ENCODE measurements around the gene DGKQ. TPM values are rescaled to one million over a fixed set of nuclear protein-coding genes. Genes with fewer than 3 reads are reported as not detected.

DGKQ gene
- total and polyA plus RNA-seq, 4 experiments from 2014 or later: 1.9 to 29.6 (median 18.2) TPM

GRCh38 chr4:966266-967112 lies 6.9 kb downstream of the DGKQ start:
- Histone ChIP-seq H3K27me3 (ENCODE audit: insufficient read depth, low read length) (no peaks in the 10 kb centered on the region), H3K9me3 (ENCODE audit: control insufficient read depth in 1 of 2, low read length in 2 of 2) (no peaks in the 10 kb centered on the region), H3K4me1 (ENCODE audit: insufficient read depth, low read length) (peaks cover 11% of the 10 kb centered on the region), H3K36me3 (ENCODE audit: insufficient read depth, low read length) (peaks cover 7% of the 10 kb centered on the region), H3K4me3 (ENCODE audit: low read length in 2 of 2) (no peak overlapping the region), H3K27ac (ENCODE audit: low read depth, low read length) (no peak overlapping the region)
- no peak for DNase-seq
- Mint-ChIP-seq H3K27me3 (no peaks in the 10 kb centered on the region), H3K4me1 (peaks cover 0 to 13% (median 3%) of the 10 kb centered on the region in 4 donors), H3K36me3 (peaks cover 0 to 4% of the 10 kb centered on the region in 2 donors), H3K27ac (no peak overlapping the region), H3K9me3 (peaks cover 0 to 2% (median 0%) of the 10 kb centered on the region in 8 donors), H3K4me3 (no peak overlapping the region)
- POLR2A ChIA-PET (ENCODE audit: partially characterized antibody): no interaction called here
- CTCF ChIA-PET (ENCODE audit: partially characterized antibody): no interaction called here
- intact Hi-C loops (cut with micrococcal nuclease): no loop called here

DNA sequence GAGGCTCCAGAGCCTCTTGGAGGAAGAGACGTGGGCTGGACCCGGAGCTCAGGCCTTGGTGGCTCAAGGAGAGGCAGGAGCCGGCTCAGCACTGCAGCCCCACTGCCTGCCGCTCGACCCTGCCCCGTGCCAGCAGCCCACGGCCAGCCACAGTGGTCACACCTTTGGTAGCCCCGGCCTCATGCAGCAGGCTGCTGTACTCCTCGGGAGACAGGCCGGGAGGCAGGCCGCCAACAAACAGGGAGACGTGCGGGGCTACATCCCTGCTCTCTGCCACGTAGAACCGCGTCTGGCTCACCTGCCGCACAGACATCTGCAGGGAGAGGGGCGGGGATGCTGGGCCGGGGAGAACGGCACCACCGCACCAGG lies 7.6 kb downstream of the DGKQ start:
- POLR2A ChIA-PET (ENCODE audit: partially characterized antibody): no interaction called here
- Mint-ChIP-seq H3K27me3 (no peaks in the 10 kb centered on the region), H3K4me3 (no peak overlapping the region), H3K36me3 (peaks cover 0 to 4% of the 10 kb centered on the region in 2 donors), H3K4me1 (peaks cover 0 to 6% (median 2%) of the 10 kb centered on the region in 4 donors), H3K9me3 (peaks cover 0 to 2% (median 0%) of the 10 kb centered on the region in 8 donors), H3K27ac (peak overlapping the region in 1 of 7 donors; percentile 79)
- Histone ChIP-seq H3K27me3 (ENCODE audit: insufficient read depth, low read length) (no peaks in the 10 kb centered on the region), H3K9me3 (ENCODE audit: control insufficient read depth in 1 of 2, low read length in 2 of 2) (no peaks in the 10 kb centered on the region), H3K27ac (ENCODE audit: low read depth, low read length) (no peak overlapping the region), H3K36me3 (ENCODE audit: insufficient read depth, low read length) (peaks cover 6% of the 10 kb centered on the region), H3K4me3 (ENCODE audit: low read length in 2 of 2) (no peak overlapping the region), H3K4me1 (ENCODE audit: insufficient read depth, low read length) (peaks cover 4% of the 10 kb centered on the region)
- DNase-seq: no peak
- intact Hi-C loops (cut with micrococcal nuclease): no loop called here
- CTCF ChIA-PET (ENCODE audit: partially characterized antibody): no interaction called here

DNA sequence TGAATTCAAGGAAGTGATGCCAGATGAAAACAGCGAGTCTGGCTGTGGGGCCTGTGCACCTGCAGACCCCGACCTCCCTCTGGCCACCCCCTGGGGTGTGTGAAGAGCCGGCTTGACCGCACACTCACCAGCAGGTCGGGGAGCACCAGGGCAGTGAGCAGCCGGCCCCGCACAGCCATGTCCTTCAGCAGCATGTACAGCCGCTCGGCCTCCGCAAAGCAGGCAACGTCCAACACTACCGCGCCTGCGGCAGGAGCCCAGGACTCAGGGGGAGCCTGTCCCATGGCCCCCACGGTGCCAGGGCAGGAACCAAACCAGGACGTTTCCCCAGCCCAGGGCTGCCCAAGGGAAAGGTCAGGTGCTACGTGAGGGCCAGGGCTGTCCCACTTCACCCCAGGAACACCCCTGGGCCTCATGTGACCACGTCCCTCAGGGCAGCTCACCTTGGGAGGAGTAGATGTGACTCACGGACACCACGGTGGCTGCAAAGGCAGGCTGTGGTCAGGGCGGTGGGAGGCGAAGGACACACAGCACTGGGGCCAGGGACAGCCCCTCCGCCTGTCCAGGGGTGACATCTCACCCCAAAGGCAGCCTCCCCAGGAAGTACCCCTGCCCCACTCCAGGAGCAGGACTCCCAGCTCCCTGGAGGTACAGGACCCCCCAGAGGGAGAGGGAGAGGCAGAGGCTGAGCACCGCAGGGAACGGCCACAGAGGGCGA lies 8.2 kb downstream of the DGKQ start:
- no peak overlapping the region for H3K4me3 Mint-ChIP-seq
- intact Hi-C loops (cut with micrococcal nuclease): no loop called here
- H3K27ac Mint-ChIP-seq: no peak overlapping the region
- no peak for DNase-seq
- peaks cover 0 to 2% (median 0%) of the 10 kb centered on the region in 8 donors for H3K9me3 Mint-ChIP-seq
- no peaks in the 10 kb centered on the region for H3K27me3 Mint-ChIP-seq
- H3K36me3 Mint-ChIP-seq: peaks cover 0 to 4% of the 10 kb centered on the region in 2 donors
- H3K36me3 ChIP-seq (ENCODE audit: insufficient read depth, low read length): peaks cover 5% of the 10 kb centered on the region
- no peak overlapping the region for H3K4me3 ChIP-seq (ENCODE audit: low read length in 2 of 2)
- no peak overlapping the region for H3K27ac ChIP-seq (ENCODE audit: low read depth, low read length)
- CTCF ChIA-PET (ENCODE audit: partially characterized antibody): no interaction called here
- peaks cover 0 to under 1% (median 0%) of the 10 kb centered on the region in 4 donors for H3K4me1 Mint-ChIP-seq
- H3K4me1 ChIP-seq (ENCODE audit: insufficient read depth, low read length): no peaks in the 10 kb centered on the region
- H3K27me3 ChIP-seq (ENCODE audit: insufficient read depth, low read length): no peaks in the 10 kb centered on the region
- no peaks in the 10 kb centered on the region for H3K9me3 ChIP-seq (ENCODE audit: control insufficient read depth in 1 of 2, low read length in 2 of 2)
- POLR2A ChIA-PET (ENCODE audit: partially characterized antibody): no interaction called here

GRCh38 chr4:964346-965025 lies 8.9 kb downstream of the DGKQ start:
- H3K27me3 Mint-ChIP-seq: no peaks in the 10 kb centered on the region
- no peak for DNase-seq
- no peaks in the 10 kb centered on the region for H3K4me1 ChIP-seq (ENCODE audit: insufficient read depth, low read length)
- H3K36me3 ChIP-seq (ENCODE audit: insufficient read depth, low read length): peaks cover 5% of the 10 kb centered on the region
- no peak overlapping the region for H3K4me3 Mint-ChIP-seq
- H3K9me3 Mint-ChIP-seq: peaks cover 0 to 2% (median 0%) of the 10 kb centered on the region in 8 donors
- H3K27ac Mint-ChIP-seq: no peak overlapping the region
- H3K9me3 ChIP-seq (ENCODE audit: control insufficient read depth in 1 of 2, low read length in 2 of 2): no peaks in the 10 kb centered on the region
- peaks cover 0 to 4% of the 10 kb centered on the region in 2 donors for H3K36me3 Mint-ChIP-seq
- intact Hi-C loops (cut with micrococcal nuclease): no loop called here
- no peak overlapping the region for H3K4me3 ChIP-seq (ENCODE audit: low read length in 2 of 2)
- H3K4me1 Mint-ChIP-seq: no peaks in the 10 kb centered on the region
- H3K27ac ChIP-seq (ENCODE audit: low read depth, low read length): no peak overlapping the region
- ChIA-PET CTCF (ENCODE audit: partially characterized antibody) (no interaction called here), POLR2A (ENCODE audit: partially characterized antibody) (no interaction called here)
- H3K27me3 ChIP-seq (ENCODE audit: insufficient read depth, low read length): no peaks in the 10 kb centered on the region

DNA sequence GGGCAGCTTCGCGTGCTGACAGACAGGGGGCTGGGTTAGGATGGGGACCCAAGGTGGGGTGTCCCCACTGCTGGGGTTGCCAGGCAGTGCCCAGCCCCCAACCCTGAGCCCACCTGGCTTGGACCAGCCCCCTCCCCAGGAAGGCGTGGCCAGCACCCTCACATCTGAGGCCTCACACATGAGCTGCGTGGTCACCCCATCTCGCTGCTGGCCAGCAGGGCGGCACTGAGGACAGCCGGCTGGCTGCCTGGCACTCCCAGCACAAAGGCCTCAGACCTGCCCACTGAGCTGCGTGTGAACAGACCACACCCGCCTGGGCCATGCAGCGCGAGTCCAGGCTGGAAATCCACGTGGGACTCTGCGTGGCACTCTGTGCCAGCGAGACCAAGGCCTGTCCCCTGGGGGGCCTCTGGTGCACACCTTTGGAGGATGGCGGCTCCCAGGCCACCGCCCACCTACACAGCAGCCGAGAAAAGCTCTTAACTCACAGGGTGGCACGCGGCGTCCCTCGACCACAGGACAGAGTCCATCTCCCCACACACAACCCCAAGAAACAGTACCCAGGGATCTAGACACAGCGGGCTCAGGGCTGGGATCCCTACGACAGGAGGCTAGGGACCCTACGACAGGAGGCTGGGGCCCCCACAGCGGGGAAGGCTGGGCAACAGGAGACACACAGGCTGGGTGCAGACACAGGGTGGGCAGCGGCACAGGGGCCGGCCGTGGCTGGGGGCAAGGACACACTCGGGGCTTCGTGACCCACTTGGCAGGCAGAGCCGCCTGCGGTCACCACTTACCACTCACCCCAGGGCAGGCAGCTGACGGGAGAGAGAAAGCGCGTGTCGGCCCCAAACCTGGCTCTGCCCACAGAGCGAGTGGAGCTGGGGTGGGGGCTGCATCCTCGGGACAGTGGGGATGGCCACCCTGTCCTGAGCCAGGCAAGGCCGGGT lies 9.8 kb downstream of the DGKQ start:
- Mint-ChIP-seq H3K36me3 (peaks cover 0 to 9% of the 10 kb centered on the region in 2 donors), H3K4me1 (no peaks in the 10 kb centered on the region), H3K27me3 (no peaks in the 10 kb centered on the region), H3K27ac (peak overlapping the region in 1 of 7 donors; percentile 38), H3K4me3 (no peak overlapping the region), H3K9me3 (peaks cover 0 to 2% (median 0%) of the 10 kb centered on the region in 8 donors)
- no peaks in the 10 kb centered on the region for H3K27me3 ChIP-seq (ENCODE audit: insufficient read depth, low read length)
- intact Hi-C loops (cut with micrococcal nuclease): no loop called here
- H3K4me3 ChIP-seq (ENCODE audit: low read length in 2 of 2): no peak overlapping the region
- ChIA-PET CTCF (ENCODE audit: partially characterized antibody) (no interaction called here), POLR2A (ENCODE audit: partially characterized antibody) (no interaction called here)
- no peak for DNase-seq
- no peaks in the 10 kb centered on the region for H3K9me3 ChIP-seq (ENCODE audit: control insufficient read depth in 1 of 2, low read length in 2 of 2)
- no peak overlapping the region for H3K27ac ChIP-seq (ENCODE audit: low read depth, low read length)
- H3K36me3 ChIP-seq (ENCODE audit: insufficient read depth, low read length): peaks cover 5% of the 10 kb centered on the region
- H3K4me1 ChIP-seq (ENCODE audit: insufficient read depth, low read length): no peaks in the 10 kb centered on the region

GRCh38 chr4:962231-963208 lies 10.8 kb downstream of the DGKQ start:
- Histone ChIP-seq H3K36me3 (ENCODE audit: insufficient read depth, low read length) (peaks cover 5% of the 10 kb centered on the region), H3K4me1 (ENCODE audit: insufficient read depth, low read length) (no peaks in the 10 kb centered on the region), H3K27me3 (ENCODE audit: insufficient read depth, low read length) (no peaks in the 10 kb centered on the region), H3K4me3 (ENCODE audit: low read length in 2 of 2) (no peak overlapping the region), H3K27ac (ENCODE audit: low read depth, low read length) (no peak overlapping the region), H3K9me3 (ENCODE audit: control insufficient read depth in 1 of 2, low read length in 2 of 2) (no peaks in the 10 kb centered on the region)
- intact Hi-C loops (cut with micrococcal nuclease): no loop called here
- Mint-ChIP-seq H3K36me3 (peaks cover 0 to 10% of the 10 kb centered on the region in 2 donors), H3K4me1 (no peaks in the 10 kb centered on the region), H3K27ac (peak overlapping the region in 2 of 7 donors; percentile 15 to 22), H3K27me3 (no peaks in the 10 kb centered on the region), H3K4me3 (no peak overlapping the region), H3K9me3 (peaks cover 0 to 2% (median 0%) of the 10 kb centered on the region in 8 donors)
- no peak for DNase-seq
- ChIA-PET POLR2A (ENCODE audit: partially characterized antibody) (no interaction called here), CTCF (ENCODE audit: partially characterized antibody) (no interaction called here)
